Measurements from ENCODE around the gene VPS54. TPM values are rescaled to one million over a fixed set of nuclear protein-coding genes. Genes with fewer than 3 reads are reported as not detected.

Gene VPS54
- total RNA-seq, 1 experiment from 2014 or later = 12.4 TPM

GRCh38 chr2:63962186-63962585 lies 57.0 kb downstream of the VPS54 start:
- Histone ChIP-seq H3K9me3 (ENCODE audit: control insufficient read depth in 1 of 2, insufficient read depth in 1 of 2, low read depth in 1 of 2, low read length in 2 of 2) (no peaks in the 10 kb centered on the region), H3K36me3 (ENCODE audit: control insufficient read depth in 1 of 2, insufficient read depth in 2 of 2, low read length in 2 of 2) (no peaks in the 10 kb centered on the region), H2AFZ (ENCODE audit: low read depth, low read length, poor library complexity, severe bottlenecking) (no peak overlapping the region), H4K20me1 (ENCODE audit: insufficient read depth) (no peaks in the 10 kb centered on the region), H3K9ac (ENCODE audit: low read length) (no peak overlapping the region), H3K4me3 (replicated peaks in 1 of 2; ENCODE audit: low read depth in 1 of 2, low read length in 2 of 2) (no peak overlapping the region), H3K4me1 (ENCODE audit: control insufficient read depth in 1 of 2, insufficient read depth in 2 of 2, low read length in 2 of 2) (no peaks in the 10 kb centered on the region), H3K27me3 (ENCODE audit: insufficient read depth, low read length) (no peaks in the 10 kb centered on the region), H3K79me2 (ENCODE audit: insufficient read depth, low read length) (no peaks in the 10 kb centered on the region), H3K4me2 (ENCODE audit: low read length) (no peak overlapping the region), H3K27ac (ENCODE audit: low read depth, low read length) (no peak overlapping the region), H3K9me2 (ENCODE audit: insufficient read depth) (no peaks in the 10 kb centered on the region)
- TF ChIP-seq ZFX (IDR thresholded peaks at IDR 0.05) (no peak), TCF7L2 (IDR thresholded peaks at IDR 0.05; ENCODE audit: borderline replicate concordance, extremely low read depth, insufficient read depth, insufficient read length) (no peak), RAD21 (IDR thresholded peaks at IDR 0.05; ENCODE audit: low read depth) (no peak), SIN3A (IDR thresholded peaks at IDR 0.05; ENCODE audit: low read depth) (no peak), CEBPB (IDR thresholded peaks at IDR 0.05; ENCODE audit: low read depth) (no peak), EZH2phosphoT487 (IDR thresholded peaks at IDR 0.05; ENCODE audit: borderline replicate concordance) (no peak), MAX (IDR thresholded peaks at IDR 0.05) (no peak), EGR1 (IDR thresholded peaks at IDR 0.05; ENCODE audit: low read depth) (no peak), YY1 (IDR thresholded peaks at IDR 0.05; ENCODE audit: extremely low read depth, insufficient replicate concordance, low read depth, low read length) (no peak), REST (IDR thresholded peaks at IDR 0.05; ENCODE audit: low read depth) (no peak), CBX3 (IDR thresholded peaks at IDR 0.05; ENCODE audit: low read depth) (no peak), ZNF274 (IDR thresholded peaks at IDR 0.05; ENCODE audit: low read depth, low read length) (no peak), SP1 (IDR thresholded peaks at IDR 0.05; ENCODE audit: low read depth) (no peak), FOSL1 (IDR thresholded peaks at IDR 0.05; ENCODE audit: low read depth) (no peak)
- TF ChIP-seq, protein P1, sequence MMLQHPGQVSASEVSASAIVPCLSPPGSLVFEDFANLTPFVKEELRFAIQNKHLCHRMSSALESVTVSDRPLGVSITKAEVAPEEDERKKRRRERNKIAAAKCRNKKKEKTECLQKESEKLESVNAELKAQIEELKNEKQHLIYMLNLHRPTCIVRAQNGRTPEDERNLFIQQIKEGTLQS (IDR thresholded peaks at IDR 0.05) = no peak
- TF ChIP-seq, protein P2, sequence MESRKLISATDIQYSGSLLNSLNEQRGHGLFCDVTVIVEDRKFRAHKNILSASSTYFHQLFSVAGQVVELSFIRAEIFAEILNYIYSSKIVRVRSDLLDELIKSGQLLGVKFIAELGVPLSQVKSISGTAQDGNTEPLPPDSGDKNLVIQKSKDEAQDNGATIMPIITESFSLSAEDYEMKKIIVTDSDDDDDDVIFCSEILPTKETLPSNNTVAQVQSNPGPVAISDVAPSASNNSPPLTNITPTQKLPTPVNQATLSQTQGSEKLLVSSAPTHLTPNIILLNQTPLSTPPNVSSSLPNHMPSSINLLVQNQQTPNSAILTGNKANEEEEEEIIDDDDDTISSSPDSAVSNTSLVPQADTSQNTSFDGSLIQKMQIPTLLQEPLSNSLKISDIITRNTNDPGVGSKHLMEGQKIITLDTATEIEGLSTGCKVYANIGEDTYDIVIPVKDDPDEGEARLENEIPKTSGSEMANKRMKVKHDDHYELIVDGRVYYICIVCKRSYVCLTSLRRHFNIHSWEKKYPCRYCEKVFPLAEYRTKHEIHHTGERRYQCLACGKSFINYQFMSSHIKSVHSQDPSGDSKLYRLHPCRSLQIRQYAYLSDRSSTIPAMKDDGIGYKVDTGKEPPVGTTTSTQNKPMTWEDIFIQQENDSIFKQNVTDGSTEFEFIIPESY (IDR thresholded peaks at IDR 0.05; ENCODE audit: extremely low read depth, insufficient replicate concordance, low read length) = no peak
- TF ChIP-seq, protein P3, sequence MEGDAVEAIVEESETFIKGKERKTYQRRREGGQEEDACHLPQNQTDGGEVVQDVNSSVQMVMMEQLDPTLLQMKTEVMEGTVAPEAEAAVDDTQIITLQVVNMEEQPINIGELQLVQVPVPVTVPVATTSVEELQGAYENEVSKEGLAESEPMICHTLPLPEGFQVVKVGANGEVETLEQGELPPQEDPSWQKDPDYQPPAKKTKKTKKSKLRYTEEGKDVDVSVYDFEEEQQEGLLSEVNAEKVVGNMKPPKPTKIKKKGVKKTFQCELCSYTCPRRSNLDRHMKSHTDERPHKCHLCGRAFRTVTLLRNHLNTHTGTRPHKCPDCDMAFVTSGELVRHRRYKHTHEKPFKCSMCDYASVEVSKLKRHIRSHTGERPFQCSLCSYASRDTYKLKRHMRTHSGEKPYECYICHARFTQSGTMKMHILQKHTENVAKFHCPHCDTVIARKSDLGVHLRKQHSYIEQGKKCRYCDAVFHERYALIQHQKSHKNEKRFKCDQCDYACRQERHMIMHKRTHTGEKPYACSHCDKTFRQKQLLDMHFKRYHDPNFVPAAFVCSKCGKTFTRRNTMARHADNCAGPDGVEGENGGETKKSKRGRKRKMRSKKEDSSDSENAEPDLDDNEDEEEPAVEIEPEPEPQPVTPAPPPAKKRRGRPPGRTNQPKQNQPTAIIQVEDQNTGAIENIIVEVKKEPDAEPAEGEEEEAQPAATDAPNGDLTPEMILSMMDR (IDR thresholded peaks at IDR 0.05 in 2 of 3, conservative IDR thresholded peaks at IDR 0.05 in 1 of 3; ENCODE audit: borderline replicate concordance in 1 of 3, insufficient read depth in 1 of 3, low read depth in 2 of 3, low read length in 2 of 3) = no peak
- ChIA-PET CTCF (no interaction called here), POLR2A (no interaction called here), RAD21 (ENCODE audit: low non-redundant PET in 1 of 2, low total read pairs in 2 of 2, uncharacterized antibody in 2 of 2, unreplicated experiment in 2 of 2) (no interaction called here)
- ATAC-seq (no peak), DNase-seq (ENCODE audit: low read depth, low spot score) (no peak)
- no TSS peak for BruUV-seq (replicated peaks)
- intact Hi-C loops (cut with micrococcal nuclease) = no loop called here
